Stomach (tissue), 9 donors: ENCODE results near the gene PLG. TPM values are rescaled to one million over a fixed set of nuclear protein-coding genes. Genes with fewer than 3 reads are reported as not detected.
"Not testable (repeated sequence)": the region's sequence is repeated elsewhere in the genome, so short reads cannot be mapped to it uniquely, and the experiment has no call there.

Source experiments
- DNase-seq, 2 donors: peaks; one replicate each; pipeline versions ENCODE4 v3.0.0 to v3.0.0-alpha.2; 2013 to 2019
- H3K27ac ChIP-seq, 5 donors: fragments of 200-600 bp in 4 of 5; sonication (generic) in 4 of 5; one replicate each; pipeline ENCODE4 v1.5.1; 2013 to 2019; ENCODE audit warnings: mild to moderate bottlenecking in 1 of 5, moderate library complexity in 1 of 5
- H3K27me3 ChIP-seq, 3 donors: fragments of 200-600 bp; sonication (generic); one replicate each; pipeline ENCODE4 v1.5.1; 2017 to 2019; ENCODE audit warnings: mixed run types in 1 of 3
- H3K36me3 ChIP-seq, 4 donors: fragments of 200-600 bp; sonication (generic); 1 replicate in 3 of 4; 2 replicates in 1 of 4; pipeline ENCODE4 v1.5.1; 2016 to 2019
- H3K4me1 ChIP-seq, 4 donors: fragments of 200-600 bp; sonication (generic); one replicate each; pipeline ENCODE4 v1.5.1; 2016 to 2019
- H3K4me3 ChIP-seq, 4 donors: fragments of 200-600 bp; sonication (generic) in 3 of 4; one replicate each; pipeline ENCODE4 v1.5.1; 2016 to 2019; ENCODE audit warnings: mild to moderate bottlenecking in 1 of 4
- H3K9me3 ChIP-seq, 4 donors: fragments of 200-600 bp; sonication (generic); one replicate each; pipeline ENCODE4 v1.5.1; 2016 to 2019
- CTCF ChIP-seq, 7 experiments: fragments of 450-650 bp in 4 of 7; fragments of 200-600 bp in 3 of 7; sonication (generic) in 3 of 7; IDR thresholded peaks; one replicate each; pipeline ENCODE4 v1.5.1; 2016 to 2019; ENCODE audit warnings: antibody characterized with exemption in 7 of 7, control low read depth in 2 of 7, mild to moderate bottlenecking in 1 of 7
- EP300 ChIP-seq: sonication (generic); formaldehyde crosslinking; IDR thresholded peaks from one replicate; pipeline ENCODE4 v1.6.1; 2017; ENCODE audit warnings: antibody characterized with exemption
- POLR2A ChIP-seq, 4 donors: fragments of 450-650 bp; IDR thresholded peaks; one replicate each; pipeline ENCODE4 v1.6.1; 2016; ENCODE audit warnings: antibody characterized with exemption in 4 of 4, control low read depth in 2 of 4, mild to moderate bottlenecking in 1 of 4, moderate library complexity in 1 of 4
- POLR2AphosphoS5 ChIP-seq, 3 donors: sonication (generic); formaldehyde crosslinking; IDR thresholded peaks; one replicate each; pipeline ENCODE4 v1.6.1; 2016; ENCODE audit warnings: antibody characterized with exemption in 3 of 3
- WGBS, 5 donors: extraction: QIAGEN DNeasy Blood & Tissue Kit in 3 of 5; methylation state at CpG; one replicate each; pipeline versions ENCODE4 v1.1.5 to v1.1.7; 2013 to 2018; 5-methylcytosine and 5-hydroxymethylcytosine counted together
- intact Hi-C: fragments of 100-400 bp; cut with DNase I; formaldehyde crosslinking; loops from one replicate; pipeline ENCODE4 v1.15.1; 2023; ENCODE audit warnings: low total_unique reads
- polyA plus RNA-seq, 3 donors: library from polyadenylated mRNA; stranded (reverse); fragments of 200-250 nt; gene quantifications; one replicate each; pipeline ENCODE4 v1.2.3, GENCODE V29; 2013
- total RNA-seq, 5 donors: library from RNA; depleted of rRNA; stranded (reverse); fragments of >200 nt; gene quantifications; one replicate each; pipeline versions ENCODE4 v1.1.0 to v1.2.3, GENCODE V29; 2014 to 2016
- donor health status: healthy with polysubstance abuse.
- donor health status: Bipolar disorder and iron deficiency.
- donor health status: healthy.

The PLG gene
- total and polyA plus RNA-seq, 8 donors: 3.3 TPM; not detected in 7

GRCh38 chr6:160685762-160686450 is 16.1 kb upstream of the PLG start:
- intact Hi-C loops: no loop called here
- DNase-seq: no peak
- Histone ChIP-seq H3K4me1 (no peaks in the 10 kb centered on the region), H3K36me3 (no peaks in the 10 kb centered on the region), H3K4me3 (no peak overlapping the region), H3K27me3 (no peaks in the 10 kb centered on the region), H3K9me3 (no peaks in the 10 kb centered on the region), H3K27ac (no peak overlapping the region)
- WGBS, 5 donors: 79 to 83% (median 82%) methylated on average over 5 of the region's 5 CpGs
- TF ChIP-seq POLR2A (IDR thresholded peaks at IDR 0.05) (no peak), CTCF (IDR thresholded peaks at IDR 0.05) (no peak)

- peaks cover 0 to 3% (median 0%) of the 10 kb centered on the region in 4 donors for H3K9me3 ChIP-seq
- H3K27ac ChIP-seq: no peak overlapping the region
- H3K4me1 ChIP-seq: no peaks in the 10 kb centered on the region
- H3K36me3 ChIP-seq: no peaks in the 10 kb centered on the region
- no peak for DNase-seq
- TF ChIP-seq CTCF (IDR thresholded peaks at IDR 0.05) (no peak), EP300 (no peak), POLR2A (IDR thresholded peaks at IDR 0.05) (no peak), POLR2AphosphoS5 (IDR thresholded peaks at IDR 0.05) (no peak)
- no peak overlapping the region for H3K4me3 ChIP-seq
- 86 to 95% (median 88%) methylated on average over 9 of the region's 9 CpGs for WGBS, 5 donors
- intact Hi-C loops: no loop called here
- no peaks in the 10 kb centered on the region for H3K27me3 ChIP-seq
These were observed 11.6 kb upstream of the PLG start for GRCh38 chr6:160690458-160690857.

GRCh38 chr6:160691617-160692016 is 10.4 kb upstream of the PLG start:
- TF ChIP-seq CTCF (IDR thresholded peaks at IDR 0.05) (no peak), POLR2A (IDR thresholded peaks at IDR 0.05) (no peak), EP300 (no peak), POLR2AphosphoS5 (IDR thresholded peaks at IDR 0.05) (no peak)
- Histone ChIP-seq H3K36me3 (no peaks in the 10 kb centered on the region), H3K9me3 (peaks cover 0 to 3% (median 0%) of the 10 kb centered on the region in 4 donors), H3K27ac (no peak overlapping the region), H3K4me3 (no peak overlapping the region), H3K4me1 (no peaks in the 10 kb centered on the region), H3K27me3 (no peaks in the 10 kb centered on the region)
- WGBS, 5 donors: 68 to 84% (median 75%) methylated on average over 5 of the region's 5 CpGs
- no peak for DNase-seq
- intact Hi-C loops: no loop called here

GRCh38 chr6:160692369-160692959 is 9.6 kb upstream of the PLG start:
- Histone ChIP-seq H3K27me3 (no peaks in the 10 kb centered on the region), H3K36me3 (no peaks in the 10 kb centered on the region), H3K27ac (no peak overlapping the region), H3K9me3 (peaks cover 0 to 3% (median 0%) of the 10 kb centered on the region in 4 donors), H3K4me1 (peaks cover 0 to 6% (median 0%) of the 10 kb centered on the region in 4 donors), H3K4me3 (no peak overlapping the region)
- 72 to 91% (median 76%) methylated on average over 5 of the region's 5 CpGs for WGBS, 5 donors
- DNase-seq: no peak
- intact Hi-C loops: no loop called here
- TF ChIP-seq EP300 (no peak), POLR2AphosphoS5 (IDR thresholded peaks at IDR 0.05) (no peak), CTCF (IDR thresholded peaks at IDR 0.05) (no peak), POLR2A (IDR thresholded peaks at IDR 0.05) (no peak)

GRCh38 chr6:160695025-160695424 is 7.0 kb upstream of the PLG start:
- H3K9me3 ChIP-seq, H3K4me3 ChIP-seq, H3K4me1 ChIP-seq, H3K27me3 ChIP-seq, intact Hi-C loops, H3K27ac ChIP-seq, H3K36me3 ChIP-seq, DNase-seq: not testable (repeated sequence)

- H3K4me3 ChIP-seq, H3K36me3 ChIP-seq, DNase-seq, H3K4me1 ChIP-seq, H3K27me3 ChIP-seq, H3K27ac ChIP-seq, intact Hi-C loops, H3K9me3 ChIP-seq: not testable (repeated sequence)
- 67 to 74% (median 70%) methylated on average over 2 of the region's 2 CpGs for WGBS, 5 donors
These were observed 6.4 kb upstream of the PLG start for GRCh38 chr6:160695622-160696021.

- H3K4me3 ChIP-seq, intact Hi-C loops, H3K27me3 ChIP-seq, H3K27ac ChIP-seq, H3K36me3 ChIP-seq, H3K9me3 ChIP-seq, H3K4me1 ChIP-seq: not testable (repeated sequence)
- peak in 1 of 2 donors; percentile 44 for DNase-seq
- 33 to 62% (median 43%) methylated on average over 3 of the region's 3 CpGs for WGBS, 5 donors
These were observed 5.2 kb upstream of the PLG start for GRCh38 chr6:160696884-160697283.
